Epithelial cell of proximal tubule (primary cell): ENCODE measurements around the gene SCAMP5. TPM values are rescaled to one million over a fixed set of nuclear protein-coding genes. Genes with fewer than 3 reads are reported as not detected.

ENCODE experiments used
- DNase-seq: peaks from one replicate; pipeline ENCODE4 v3.0.0-alpha.2; 2011; ENCODE audit warnings: low read depth
- H3K4me3 ChIP-seq: 2 replicates; pipeline ENCODE4 v1.5.1; 2011; ENCODE audit warnings: low read depth, mild to moderate bottlenecking, low read length
- total RNA-seq: library from RNA; depleted of rRNA; stranded (reverse); fragments of >200 nt; gene quantifications from 2 replicates; pipeline ENCODE4 v1.2.3, GENCODE V29; 2015
- TF ChIP-seq, protein P1 (sequence below): conservative IDR thresholded peaks from 2 replicates; pipeline ENCODE4 v1.5.1; 2012; ENCODE audit warnings: low read depth, mild to moderate bottlenecking, low read length

The SCAMP5 gene
- total RNA-seq, 1 donor from 2014 or later: 4.7 TPM

GRCh38 chr15:75021341-75021740 lies 26.0 kb downstream of the SCAMP5 start:
- no peak for DNase-seq
- no peak overlapping the region for H3K4me3 ChIP-seq
- TF ChIP-seq, protein P1, sequence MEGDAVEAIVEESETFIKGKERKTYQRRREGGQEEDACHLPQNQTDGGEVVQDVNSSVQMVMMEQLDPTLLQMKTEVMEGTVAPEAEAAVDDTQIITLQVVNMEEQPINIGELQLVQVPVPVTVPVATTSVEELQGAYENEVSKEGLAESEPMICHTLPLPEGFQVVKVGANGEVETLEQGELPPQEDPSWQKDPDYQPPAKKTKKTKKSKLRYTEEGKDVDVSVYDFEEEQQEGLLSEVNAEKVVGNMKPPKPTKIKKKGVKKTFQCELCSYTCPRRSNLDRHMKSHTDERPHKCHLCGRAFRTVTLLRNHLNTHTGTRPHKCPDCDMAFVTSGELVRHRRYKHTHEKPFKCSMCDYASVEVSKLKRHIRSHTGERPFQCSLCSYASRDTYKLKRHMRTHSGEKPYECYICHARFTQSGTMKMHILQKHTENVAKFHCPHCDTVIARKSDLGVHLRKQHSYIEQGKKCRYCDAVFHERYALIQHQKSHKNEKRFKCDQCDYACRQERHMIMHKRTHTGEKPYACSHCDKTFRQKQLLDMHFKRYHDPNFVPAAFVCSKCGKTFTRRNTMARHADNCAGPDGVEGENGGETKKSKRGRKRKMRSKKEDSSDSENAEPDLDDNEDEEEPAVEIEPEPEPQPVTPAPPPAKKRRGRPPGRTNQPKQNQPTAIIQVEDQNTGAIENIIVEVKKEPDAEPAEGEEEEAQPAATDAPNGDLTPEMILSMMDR: no peak

DNA sequence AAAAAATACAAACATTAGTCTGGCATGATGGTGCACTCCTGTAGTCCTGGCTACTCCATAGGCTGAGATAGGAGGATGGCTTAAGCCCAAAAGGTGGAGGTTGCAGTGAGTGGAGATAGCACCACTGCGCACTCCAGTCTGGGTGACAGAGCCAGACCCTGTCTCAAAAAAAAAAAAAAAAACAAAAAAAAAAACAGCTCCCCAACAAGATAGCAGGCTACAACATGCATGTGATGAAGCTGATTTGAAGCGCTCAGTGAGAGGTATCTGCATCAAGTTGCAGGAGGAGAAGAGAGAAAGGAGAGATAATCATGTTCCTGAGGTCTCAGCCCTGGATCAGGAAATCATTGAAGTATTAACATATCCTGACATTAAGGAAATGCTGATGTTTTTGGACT lies 27.4 kb downstream of the SCAMP5 start:
- no peak for DNase-seq
- TF ChIP-seq, protein P1: no peak
- no peak overlapping the region for H3K4me3 ChIP-seq

DNA sequence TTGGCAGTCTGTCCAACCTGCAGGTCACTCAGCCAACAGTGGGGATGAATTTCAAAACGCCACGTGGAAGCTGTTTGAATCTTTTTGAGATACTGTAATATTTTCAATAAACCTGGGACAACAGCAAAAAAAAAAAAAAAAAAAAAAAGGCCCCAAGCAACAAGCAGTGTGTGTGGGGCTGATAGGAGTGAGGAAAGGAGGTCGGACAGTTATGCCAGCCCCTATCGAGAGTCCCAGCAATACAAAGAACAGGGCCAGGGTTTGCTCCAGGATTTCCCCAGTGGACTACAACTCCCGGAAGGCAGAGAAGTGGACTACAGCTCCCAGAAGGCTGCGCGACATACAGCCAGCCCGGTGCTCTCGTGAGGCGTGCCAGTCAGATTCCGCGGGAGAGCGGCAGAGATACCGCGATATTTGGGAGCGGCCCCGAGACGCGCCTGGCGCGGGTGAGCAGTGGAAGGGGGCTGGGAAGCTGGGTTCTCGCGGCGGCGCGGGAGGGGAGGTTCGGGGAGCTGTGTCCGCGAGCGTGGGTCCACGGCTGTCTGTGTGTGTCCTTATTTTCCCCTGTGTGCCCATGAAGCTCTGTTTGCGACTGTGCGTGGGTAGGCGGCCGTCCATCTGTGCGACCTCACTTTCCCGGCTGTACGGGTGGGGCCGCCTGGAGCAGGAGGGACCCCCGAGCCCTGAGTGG lies 28.0 kb downstream of the SCAMP5 start, which contains the start of gene PPCDC:
Gene PPCDC, plus strand, starts transcription at position 410 of the 691 bp plus-strand sequence. CDS start 4,729 bp downstream, outside the sequence.
- TF ChIP-seq, protein P1: no peak
- peak within 1 kb of the TSS; percentile 96 for H3K4me3 ChIP-seq
- no peak for DNase-seq

GRCh38 chr15:75023872-75024636 lies 28.7 kb downstream of the SCAMP5 start:
- DNase-seq: no peak
- peak overlapping the region; percentile 96 for H3K4me3 ChIP-seq
- TF ChIP-seq, protein P1: no peak

- TF ChIP-seq, protein P1: no peak
- no peak overlapping the region for H3K4me3 ChIP-seq
- DNase-seq: no peak
Measured at GRCh38 chr15:75025107-75025506, 29.7 kb downstream of the SCAMP5 start.

- no peak for DNase-seq
Measured at GRCh38 chr15:75025548-75026260, 30.3 kb downstream of the SCAMP5 start.

More at GRCh38 chr15:75025548-75026260, 30.3 kb downstream of the SCAMP5 start:
- TF ChIP-seq, protein P1: no peak
- no peak overlapping the region for H3K4me3 ChIP-seq
